ENCODE results near the gene KCTD17.
A peak's percentile ranks its signal among the peaks of the same experiment; 100 is the strongest.

KCTD17 gene

DNA sequence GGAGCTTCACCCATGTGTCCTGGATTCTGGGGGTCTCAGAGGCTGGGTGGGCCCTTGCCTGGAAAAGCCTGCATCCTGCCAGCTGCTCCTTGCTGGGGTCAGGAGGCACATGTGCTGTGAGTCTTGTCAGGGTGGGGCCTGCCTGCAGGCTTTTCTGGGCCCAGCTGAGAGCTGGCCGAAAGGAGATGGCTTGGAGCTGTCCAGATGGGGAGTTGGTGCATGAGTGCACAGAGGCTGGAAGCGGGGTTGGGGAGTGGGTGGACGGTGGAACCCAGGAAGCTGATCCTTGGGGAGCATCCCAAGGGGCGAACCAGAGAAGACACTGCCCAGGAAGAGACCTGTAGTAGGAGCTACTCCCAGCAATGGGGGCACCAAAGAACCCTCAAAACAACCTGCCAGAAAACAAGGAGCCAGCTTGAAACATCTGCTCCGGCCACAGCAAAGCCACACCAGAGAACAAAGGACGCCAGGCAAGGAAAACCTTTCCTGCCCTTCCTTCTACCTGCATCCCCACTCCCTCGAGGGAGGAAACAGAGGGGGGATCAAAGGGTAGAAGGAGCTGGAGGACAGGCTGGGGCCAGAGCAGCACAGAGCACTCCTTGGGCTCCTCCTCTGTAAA, 8.2 kb upstream of the KCTD17 start:
- no peak for DNase-seq (ENCODE audit: low spot score)

DNA sequence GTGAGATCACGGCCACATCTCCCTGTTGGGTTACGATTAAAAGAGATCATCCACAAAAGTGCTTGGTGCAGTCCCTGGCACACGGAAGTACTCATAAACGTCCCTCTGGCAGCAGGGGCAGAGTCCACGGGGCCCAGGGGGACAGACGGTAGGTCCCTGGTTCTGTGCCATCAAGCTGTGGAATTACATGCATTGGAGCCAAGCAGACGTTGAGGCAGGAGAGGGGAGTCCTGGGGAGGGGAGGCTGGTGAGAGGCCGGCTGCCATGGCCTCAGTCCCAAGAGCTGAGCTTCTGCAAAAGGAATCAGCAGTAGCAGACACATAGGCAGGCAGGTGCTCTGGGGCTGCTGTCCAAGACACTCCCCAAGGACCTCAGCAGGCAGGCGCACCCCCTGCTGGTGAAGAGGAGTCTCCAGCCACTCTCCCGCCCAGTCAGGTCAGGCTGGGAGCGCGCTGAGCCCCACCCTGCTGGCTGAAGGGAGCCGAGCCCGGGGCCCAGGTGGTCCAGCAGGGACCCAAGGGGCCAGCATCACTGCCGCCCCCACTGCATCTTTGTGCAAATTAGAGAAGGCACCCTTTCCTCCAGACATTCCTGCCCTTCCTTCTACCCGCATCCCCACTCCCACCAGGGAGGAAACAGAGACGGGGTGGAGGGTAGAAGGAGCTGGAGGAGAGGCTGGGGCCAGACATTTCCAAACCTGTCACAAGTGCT, 7.6 kb upstream of the KCTD17 start:
- peak; percentile 77 for DNase-seq (ENCODE audit: low spot score)

DNA sequence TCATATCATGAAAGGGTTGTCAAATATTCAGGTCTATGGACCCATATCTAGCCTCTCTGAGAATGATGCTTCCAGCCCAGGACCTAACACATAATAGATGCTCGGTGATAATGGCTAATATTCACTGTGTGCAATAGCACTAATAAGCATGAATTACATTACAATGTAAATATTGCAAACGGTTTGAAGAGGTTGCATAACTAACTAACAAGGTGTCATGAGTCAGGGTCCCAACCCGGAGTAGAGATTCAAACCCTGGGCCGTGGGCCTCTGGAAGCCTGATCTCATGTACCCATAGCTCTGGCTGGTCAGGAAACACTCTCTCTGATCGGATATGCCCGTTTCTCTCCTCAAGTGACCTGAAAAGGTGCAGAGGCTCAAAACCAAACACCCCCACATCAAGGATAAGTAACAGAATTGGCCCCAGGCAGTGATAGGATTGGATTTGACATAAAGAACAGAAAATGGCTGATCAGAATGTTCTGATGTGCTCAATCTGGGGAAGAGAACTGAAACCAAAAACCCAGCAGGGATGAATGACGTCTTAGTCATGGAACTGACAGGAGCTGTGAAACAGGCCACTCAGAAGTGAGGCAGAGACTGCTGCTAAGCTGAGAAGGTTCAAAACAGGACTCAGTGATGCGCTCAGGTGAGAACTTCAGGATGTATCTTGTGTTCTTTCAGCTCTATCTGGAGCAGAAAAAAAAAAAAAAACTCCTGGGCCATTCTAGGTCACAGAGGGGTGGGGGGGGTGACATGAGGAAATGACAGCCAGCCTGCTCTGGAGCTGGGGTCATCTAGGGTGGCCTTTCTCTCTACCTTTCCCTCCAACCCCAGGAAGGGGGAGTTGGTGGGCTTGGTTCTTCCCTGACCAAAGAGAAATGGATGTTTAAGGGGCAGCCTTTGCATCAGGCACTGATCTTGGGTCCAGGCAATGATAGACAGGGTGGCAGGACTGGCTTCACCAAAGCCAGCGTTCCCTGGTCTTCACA, 6.6 kb upstream of the KCTD17 start:
- DNase-seq (ENCODE audit: low spot score): peak; percentile 76

DNA sequence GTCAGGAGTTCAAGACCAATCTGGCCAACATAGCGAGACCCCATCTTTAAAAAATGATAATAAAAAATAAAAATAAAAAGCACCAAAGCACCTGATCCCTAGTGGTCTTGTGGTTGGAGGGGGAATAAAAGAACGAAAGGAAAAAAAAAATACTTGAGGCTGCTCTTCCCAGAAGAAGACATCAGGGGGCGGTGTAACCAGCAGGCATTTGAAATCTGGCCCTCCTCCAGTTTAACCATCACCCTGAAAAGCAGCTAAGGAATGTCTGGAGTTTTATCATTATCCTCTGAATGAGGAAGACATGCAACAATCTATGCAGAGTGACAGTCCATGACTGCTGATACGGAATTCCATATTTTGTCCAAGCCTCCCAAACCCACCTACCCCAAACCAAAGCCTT, 5.6 kb upstream of the KCTD17 start:
- DNase-seq (ENCODE audit: low spot score): peak; percentile 55

DNA sequence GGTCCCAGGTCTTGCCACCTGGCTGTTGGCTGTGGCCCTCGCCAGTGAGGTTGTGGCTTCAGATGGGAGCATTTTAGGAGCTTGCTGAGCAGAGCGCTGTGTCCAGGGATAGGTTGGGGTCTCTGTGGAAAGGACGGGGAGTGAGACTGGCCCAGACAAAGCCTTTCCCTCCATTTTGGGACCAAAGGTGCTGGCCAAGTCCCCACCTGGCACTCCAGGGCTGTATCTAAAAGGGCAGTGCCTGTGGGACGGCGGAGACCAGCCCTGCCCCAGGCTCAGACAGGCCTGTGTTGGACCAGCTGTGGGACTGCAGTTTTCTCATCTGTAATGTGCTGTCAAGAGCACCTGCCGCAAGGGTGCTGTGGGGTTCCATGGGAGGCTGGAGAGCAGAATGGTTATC, 5.0 kb upstream of the KCTD17 start:
- DNase-seq (ENCODE audit: low spot score): no peak

DNA sequence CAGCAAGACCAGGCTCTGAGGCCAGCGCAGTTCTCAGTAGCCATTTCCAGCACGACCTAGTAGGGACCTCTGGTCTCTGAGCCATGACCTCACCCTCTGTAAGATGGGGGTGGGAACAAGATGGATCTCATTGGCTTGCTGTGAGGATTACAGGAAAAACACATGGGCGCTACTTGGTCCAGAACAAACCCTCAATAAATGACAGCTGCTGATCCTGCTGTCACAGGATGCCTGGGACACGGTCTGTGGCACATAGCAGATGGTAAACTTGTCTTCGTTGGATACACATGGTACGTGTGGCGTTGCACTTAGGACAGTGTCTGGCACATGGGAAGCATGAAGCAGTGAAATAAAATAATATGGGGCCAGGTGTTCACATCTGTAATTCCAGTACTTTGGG, 4.5 kb upstream of the KCTD17 start:
- no peak for DNase-seq (ENCODE audit: low spot score)

DNA sequence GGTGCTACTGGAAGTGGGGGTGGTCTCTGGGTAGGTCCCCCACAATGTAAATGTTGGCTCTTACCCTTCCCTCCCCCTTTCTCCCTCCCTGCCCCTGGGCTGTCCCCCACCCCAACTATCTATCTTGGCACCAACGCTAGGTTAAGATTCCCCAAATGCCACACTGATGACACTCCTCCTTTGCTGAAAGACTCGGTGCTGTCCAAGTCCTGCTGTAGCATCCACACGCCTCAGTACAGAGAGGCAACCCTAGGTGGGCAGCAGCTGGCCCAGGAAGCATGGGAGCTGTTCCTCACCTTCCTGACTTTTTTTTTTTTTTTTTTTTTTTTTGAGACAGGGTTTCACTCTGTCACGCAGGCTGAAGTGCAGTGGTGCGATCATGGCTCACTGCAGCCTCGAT, 3.4 kb upstream of the KCTD17 start:
- DNase-seq (ENCODE audit: low spot score): no peak

DNA sequence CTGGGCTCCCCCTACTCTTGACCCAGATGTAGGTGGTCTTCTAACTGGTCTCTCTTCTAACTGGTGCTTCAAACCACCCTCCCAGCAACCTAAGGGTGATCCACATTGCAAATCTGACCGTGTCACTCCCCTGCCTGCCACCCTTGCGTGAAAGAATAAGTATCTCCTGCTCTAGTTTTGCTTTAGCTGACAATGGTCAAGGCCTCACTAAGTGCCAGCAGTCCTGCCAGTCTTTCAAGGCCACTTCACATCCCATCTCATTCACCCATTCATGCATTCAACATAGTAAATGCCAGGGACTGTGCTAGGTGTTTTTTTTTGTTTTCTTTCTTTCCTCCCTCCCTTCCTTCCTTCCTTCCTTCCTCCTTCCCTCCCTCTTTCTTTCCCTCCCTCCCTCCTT, 2.3 kb upstream of the KCTD17 start:
- no peak for DNase-seq (ENCODE audit: low spot score)

DNA sequence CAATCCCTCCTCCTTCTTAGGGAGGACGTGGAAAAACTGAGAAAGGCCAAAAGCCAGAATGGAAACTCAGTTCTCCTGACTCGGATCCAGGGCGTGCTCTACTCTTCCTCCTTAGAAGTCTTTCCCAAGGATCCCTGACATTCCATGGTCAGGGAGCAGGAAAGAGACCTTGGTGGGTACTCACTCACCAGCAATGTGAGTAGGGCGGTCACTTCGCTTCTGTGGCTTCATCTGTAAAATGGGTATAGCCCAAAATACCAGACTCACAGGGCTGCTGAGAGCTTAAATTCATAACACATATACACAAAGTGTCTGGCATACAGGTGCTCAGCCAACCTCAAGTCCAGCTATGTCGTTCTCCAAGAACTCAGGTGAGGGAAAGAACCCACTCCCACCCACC, 629 bp upstream of the KCTD17 start:
- DNase-seq (ENCODE audit: low spot score): no peak

DNA sequence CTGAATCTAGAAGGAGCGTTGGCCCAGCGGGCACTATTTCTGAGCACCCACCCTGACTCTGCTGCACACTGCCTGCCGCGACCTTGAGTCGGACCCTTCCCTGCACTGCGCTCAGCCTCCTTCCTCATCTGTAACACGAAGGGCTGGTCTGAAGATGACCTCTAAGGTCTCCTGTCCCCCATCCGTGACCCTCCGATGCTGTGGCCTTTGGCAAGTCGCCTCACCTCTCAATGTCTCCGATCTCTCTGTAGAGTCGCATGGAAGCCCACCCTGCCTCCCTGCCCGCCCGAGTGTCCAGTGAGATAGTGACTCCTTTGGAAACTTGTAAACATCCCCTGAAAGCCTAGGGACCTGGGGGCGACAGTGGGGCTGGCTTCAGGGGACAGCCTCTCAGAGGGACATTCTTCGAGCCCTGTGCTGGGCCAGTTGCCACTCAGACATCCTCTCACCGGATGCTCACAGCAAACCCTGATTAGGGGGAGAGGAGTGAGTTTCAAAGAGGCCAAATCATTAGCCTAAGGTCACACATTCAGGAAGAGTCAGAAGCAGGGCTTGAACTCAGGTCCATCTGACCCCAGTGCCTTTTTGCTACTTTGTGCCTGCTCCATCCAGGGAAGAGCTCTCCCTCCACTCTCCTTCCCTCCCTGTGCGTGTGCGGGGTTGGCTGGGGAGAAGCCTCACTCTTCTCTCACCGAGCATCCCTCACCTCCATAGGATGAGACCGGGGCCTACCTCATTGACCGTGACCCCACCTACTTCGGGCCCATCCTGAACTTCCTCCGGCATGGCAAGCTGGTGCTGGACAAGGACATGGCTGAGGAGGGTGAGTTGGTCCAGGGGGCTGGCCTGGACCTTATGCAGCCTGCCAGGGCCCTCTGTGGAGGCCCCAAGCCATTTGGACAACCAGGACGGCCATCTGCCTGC, 1.1 kb downstream of the KCTD17 start:
- DNase-seq (ENCODE audit: low spot score): no peak

DNA sequence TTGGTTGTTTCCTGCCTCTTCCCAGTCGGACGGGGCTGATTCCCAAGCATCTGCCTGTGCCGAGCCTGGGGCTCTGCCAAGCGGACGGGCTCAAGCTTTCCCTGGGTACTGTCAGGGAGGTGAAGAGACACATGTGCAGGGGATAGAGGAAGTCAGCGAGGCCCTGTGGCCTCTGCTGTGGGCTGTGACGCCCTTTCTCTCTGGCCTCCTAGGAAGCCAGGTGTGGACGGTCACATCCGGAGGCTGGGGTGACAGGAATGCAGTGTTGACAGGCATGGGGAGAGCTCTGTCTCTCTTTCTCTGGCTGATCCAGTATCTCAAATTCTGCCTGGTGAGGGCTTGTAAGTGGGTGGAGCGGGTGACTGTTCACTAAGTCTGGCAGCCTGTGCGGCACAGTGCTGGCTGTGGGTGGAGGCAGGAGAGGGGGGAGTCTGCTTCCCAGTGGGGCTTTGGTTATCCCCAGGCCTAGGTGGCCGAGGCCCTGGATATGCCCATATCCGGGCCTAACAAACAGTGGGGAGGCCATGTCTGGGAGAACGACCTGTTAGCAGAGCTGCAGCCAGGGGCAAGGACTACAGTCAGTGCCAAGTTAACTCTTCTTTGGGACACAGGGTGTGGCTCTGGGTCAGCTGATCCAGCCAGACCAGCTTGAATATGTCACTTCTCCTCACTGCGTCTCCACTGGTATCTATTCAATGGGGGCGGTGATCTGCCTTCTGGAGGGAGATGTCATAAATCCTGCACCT, 1.9 kb downstream of the KCTD17 start:
- no peak for DNase-seq (ENCODE audit: low spot score)

DNA sequence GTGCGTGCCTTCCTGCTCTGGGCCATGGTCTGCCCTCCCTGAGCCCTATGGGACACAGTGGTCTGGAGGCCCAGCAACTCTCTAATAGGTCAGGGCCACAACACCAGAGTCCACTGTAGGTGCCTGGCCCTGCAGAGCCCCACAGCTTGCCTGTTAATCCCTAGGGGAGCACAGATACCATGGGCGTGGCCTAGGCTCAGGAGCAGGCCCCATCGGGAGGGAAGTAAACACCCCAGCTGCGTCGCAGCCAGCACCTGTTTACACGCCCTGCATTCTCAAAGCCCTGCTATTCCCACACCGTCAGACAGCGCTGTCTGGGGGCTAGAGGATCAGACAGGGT, 2.5 kb downstream of the KCTD17 start:
- no peak for DNase-seq (ENCODE audit: low spot score)

DNA sequence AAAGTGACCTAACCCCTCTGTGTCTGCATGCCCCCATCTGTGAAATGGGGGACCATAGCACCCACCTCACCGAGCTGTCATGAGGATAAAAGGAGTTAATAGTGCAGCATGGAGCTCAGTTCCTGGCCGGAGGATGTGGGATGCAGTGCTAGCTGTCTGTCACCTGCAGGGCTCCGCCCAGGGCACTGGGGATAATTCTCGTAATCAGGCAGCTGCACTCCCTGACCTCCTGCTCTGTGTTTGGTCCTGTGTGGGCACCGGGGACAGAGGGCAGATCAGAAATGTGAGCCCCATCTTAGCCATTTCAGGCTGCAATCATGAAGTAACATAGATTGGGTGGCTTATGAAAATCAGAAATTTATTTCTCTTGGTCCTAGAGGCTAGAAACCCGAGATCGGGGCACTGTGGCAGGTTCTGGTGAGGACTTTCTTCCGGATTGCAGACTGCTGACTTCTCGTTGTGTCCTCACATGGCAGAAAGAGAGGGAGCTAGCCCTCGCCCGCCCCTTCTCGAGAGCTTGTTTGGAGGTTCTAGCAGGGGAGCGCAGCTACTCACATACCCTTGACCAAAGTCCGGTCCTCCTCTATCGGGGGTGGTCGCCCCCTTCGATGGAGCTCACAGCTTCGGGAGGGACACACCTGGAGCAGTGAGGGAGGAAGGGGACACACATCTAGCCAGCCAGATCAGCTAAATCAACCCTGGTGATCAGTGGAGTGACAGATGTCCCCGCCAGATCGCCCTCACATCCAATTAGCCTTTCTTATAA, 3.2 kb downstream of the KCTD17 start:
- DNase-seq (ENCODE audit: low spot score): no peak

DNA sequence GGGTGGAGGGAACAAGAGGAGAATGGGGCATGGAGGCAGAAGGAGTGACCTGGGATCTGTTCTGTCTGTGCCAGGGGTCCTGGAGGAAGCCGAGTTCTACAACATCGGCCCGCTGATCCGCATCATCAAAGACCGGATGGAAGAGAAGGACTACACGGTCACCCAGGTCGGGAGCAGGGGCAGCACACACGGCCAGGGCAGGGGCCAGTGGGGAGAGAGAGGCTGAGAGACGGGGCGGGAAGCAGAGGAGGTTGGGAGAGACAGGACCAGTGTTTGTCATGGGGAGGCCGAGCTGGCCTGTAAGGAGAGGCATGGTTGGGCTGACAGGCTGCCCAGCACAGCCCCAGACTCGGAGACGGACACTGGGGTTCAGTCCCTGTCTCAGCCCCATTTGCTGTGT, 4.7 kb downstream of the KCTD17 start:
- no peak for DNase-seq (ENCODE audit: low spot score)

DNA sequence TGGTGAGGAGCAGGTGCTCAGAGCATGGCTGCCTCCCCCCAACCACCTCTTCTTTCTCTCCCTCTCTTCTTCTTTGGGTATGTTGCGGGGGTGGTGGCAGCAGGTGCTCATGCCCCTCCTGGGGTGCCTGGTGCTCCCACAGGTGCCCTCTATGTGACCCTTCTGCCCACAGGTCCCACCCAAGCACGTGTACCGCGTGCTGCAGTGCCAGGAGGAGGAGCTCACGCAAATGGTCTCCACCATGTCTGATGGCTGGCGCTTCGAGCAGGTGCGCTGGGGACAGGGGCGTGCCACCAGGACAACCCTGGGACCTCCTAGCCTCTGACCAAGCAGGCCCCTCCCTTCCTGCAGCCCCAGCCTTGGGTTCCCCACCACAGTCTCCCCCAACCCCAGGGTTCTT, 5.7 kb downstream of the KCTD17 start:
- no peak for DNase-seq (ENCODE audit: low spot score)

DNA sequence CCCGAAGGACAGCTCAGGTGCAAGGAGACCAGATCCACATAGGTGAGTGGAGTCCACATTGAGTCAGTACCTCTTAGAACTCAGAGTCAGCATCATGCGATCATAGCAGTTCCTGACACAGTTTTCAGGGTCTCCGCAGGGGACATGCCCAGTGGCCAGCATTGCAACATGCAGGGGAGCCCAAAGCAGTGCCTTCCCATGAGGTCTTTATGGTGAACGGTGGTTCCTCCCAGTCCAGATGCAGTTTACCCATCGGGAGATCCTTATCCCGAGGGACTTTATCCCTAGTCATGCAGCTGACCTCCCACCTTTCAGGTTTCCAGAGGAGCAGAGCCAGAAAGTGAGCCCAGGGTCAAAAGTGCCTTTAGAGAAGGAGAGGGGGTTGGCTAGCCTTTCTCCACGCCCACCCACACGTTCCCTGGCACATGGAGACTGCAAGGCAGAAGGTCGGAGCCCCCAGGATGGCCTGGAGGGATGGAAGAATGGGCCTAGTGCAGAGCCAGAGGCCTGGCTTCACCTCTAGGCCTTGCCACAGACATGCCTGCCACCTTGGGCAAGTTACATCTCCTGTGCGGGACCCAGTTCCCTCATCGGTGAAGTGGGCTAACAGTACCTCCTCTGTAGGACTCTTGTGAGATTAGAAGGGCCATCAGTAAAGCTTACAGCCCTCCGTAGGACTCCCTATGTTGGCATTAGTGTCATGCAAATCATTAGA, 6.4 kb downstream of the KCTD17 start:
- no peak for DNase-seq (ENCODE audit: low spot score)

DNA sequence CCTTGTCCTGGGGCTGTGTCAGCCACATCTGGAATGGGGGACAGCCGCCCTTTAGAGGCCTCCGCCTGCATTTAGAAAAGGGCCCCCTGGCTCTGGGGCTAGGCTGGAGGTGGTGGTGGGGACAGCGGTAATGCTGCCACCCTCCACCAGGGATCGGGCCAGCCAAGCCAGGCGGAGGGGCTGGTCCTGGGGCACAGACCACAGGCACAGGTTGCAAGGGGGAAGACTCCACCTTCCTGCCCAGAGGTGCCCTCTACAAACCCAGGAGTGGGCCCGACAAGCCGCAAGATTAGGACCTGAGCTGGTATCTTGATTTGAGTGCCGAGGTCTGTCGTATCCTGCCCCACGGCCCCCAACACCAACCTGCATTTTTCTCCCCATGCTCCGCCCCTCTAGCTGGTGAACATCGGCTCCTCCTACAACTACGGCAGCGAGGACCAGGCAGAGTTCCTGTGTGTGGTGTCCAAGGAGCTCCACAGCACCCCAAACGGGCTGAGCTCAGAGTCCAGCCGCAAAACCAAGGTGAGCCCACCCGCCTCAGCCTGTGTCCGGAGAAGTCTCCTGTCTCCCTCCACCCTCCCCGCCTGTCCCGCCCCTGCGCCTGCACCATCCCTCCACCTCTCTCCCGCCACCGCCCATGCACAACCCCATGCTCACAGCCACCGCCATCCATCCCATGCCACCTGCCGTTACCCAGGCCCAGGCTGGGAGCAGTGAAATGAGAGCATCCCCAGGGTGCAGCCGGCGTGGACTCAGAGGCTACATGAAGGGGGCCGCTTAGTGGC, 7.6 kb downstream of the KCTD17 start:
- DNase-seq (ENCODE audit: low spot score): no peak

DNA sequence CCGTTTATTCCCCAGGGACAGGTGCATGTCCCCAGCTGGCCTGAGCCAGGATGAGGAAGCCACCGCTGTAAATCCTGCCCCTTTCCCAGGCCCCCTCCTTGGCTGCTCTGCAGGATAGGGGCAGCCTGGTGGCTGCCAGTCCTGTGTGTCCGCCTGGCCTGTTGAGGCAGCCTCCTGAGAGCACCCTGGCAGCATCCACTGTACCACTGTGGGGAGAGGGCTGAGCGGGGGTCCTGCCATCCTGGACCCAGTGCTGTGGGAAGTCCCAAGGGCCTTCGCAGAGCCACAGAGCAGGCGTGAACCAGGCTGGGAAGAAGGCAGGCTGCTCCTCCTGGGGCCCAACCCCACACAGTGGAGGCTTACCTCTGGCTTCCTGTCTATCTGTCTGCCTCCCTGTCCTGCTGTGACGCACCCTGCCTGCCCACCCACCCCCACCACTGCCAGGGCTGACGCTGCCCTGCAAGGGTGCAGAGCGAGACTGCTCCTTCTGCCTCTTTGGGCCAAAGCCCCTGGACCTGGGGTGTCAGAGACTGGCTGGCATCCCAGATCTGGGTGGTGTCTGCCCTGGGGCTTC, 8.4 kb downstream of the KCTD17 start:
- no peak for DNase-seq (ENCODE audit: low spot score)
